HG03460 (cell line): ENCODE data around the gene NACC1.

Experiments used
- ATAC-seq: cut with Tn5 transposase; IDR thresholded peaks from one replicate; pipeline ENCODE4 v1.9.1; 2021; ENCODE audit not compliant: unreplicated experiment

The NACC1 gene

DNA sequence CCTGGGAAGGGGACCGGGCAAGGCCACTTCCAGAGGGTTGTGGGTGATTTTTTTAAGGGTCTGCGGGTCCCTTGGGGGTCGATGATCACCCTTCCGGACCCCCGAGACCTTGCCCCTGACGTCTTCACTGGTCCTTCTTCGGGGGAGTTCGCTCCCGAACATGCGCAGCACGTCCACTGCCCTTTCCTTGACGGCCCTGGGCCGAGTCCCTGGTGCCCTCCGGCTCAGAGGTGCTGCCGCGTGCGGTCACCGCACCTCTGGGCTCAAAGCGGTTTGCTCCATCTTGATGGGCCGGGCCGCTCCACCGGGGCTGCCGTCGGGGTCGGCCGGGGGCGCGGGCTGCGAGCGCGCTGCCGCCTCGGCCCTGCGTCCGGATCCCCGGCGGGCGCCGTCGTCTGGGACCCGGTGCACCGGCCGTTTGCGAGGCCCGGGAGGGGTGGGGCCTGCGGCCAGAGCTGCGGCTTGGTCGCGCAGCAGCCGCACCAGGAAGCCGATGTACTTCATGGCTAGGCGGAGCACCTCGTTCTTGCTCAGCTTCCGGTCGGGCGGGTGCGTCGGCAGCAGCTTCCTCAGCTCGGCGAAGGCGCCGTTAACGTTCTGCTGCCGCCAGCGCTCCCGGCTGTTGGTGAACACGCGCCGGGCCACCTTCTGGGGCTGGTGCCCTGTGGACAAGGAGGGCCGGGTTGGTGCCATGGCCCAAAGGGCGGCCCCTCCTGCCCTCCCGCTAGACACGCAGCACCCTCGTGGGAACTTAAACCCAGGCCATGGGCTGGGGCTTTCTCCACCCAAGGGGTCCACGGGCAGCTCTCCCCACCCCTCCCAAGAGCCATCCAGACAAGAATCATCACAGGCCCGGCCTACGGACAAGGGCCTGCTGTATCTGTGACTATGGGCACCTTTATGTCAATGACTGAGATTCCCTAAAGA lies 18.7 kb upstream of the NACC1 start:
- ATAC-seq = no peak

DNA sequence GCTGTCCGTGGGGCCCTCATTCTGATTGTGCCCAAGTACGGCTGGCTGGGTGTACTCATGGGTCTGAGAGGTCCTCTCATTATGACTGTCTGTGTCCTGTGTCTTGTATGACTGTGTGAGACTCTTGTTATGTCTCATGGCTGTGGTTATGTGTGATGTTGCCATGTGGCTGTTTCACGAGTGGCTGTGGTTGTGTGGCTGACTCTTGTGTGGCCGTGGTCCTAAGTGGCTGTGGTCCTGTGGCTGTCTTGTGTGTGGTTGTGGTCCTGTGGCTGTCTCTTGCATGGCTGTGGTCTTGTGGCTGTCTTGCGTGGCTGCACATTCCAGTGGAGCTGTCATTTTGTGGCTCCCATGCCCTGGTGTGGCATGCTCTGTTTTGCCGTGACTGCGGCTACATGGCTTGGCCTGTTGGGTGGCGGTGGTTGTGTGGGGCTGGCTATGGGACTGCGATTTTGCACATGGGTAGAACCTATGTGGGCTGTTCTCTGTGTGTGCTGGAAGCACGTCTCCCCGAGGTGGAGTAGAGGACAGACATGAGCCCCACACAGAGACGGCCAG lies 18.0 kb upstream of the NACC1 start:
- ATAC-seq = no peak

DNA sequence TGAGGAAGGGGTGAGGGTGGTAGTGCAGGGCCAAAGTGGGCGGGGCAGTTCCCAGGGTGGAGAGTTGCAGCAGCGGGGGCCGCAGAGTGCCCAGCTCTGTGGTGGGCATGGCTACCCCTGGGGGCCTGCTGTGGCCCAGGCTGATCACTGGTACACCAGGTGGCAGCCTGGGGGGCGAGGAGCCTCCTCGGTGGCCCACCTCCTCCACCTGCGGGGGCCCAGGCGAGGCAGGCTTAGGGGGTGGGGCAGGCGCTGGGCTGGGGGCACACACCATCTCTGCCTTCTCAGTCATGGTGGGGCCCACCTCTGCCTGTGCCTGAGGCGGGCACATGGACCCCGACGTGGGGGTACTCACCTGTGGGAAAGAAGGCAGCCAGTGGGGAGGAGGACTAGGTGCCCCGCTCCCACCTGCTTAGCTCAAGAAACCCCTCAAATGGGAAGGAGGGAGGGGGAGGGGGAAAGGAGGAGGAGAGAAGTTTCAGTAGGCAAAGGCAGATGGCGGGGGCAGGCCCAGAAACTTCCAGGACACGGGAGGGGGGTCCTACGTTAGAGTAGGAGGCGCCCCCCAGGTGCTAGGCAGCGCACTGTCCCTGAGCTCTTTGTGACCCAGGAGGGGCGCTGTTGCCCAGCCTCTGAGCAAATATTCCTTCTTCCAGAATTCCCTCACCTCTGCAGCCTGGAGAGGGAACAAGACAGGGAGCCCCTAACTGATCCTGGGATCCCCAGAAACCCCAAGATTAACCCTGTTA lies 17.0 kb upstream of the NACC1 start:
- ATAC-seq = no peak

DNA sequence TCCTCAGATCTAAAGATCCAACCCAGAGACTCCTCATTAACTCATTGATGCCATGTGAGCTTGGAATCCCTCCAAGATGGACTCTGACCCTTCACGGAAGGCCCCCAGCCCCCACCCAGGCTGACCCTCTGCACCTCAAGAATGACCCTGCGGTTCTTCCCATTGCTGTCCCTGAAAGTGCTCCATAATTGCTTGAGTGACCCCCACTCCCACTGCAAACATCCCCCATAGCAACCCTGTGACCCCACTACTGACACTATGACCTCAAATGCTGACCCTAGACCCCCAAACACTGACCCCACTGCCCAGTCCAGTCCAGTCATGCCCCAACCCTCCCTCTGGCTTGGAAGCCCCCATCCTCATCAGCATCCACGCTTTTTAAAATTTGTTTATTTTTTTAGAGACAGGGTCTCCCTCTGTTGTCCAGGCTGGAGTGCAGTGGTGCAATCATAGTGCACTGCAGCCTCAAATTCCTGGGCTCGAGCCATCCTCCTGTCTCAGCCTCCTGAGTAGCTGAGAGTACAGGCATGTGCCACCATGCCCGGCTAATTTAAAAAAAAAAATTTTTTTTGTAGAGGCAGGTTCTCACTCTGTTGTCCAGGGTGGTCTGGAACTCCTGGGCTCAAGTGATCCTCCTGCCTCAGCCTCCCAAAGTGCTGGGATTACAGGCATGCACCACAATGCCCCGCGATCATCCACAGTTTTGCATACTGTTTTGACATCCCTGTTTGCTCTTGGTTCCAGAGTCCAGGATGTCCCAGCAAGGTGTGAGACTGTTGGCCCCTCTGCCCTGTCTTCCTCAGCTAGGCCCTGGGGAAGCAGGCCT lies 16.3 kb upstream of the NACC1 start:
- no peak for ATAC-seq

DNA sequence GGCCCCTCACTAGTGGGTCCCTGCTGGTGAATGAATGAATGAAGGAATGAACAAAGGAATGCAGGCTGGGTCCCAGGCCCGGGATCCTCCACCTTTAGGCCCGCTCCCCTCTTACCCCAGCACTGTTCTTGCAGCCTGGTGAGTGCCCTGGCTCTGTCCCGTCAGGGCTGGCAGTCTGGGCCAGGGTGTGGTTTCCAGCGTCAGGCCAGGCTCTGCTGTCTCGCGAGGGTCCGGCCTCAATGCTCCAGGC lies 15.7 kb upstream of the NACC1 start:
- no peak for ATAC-seq

DNA sequence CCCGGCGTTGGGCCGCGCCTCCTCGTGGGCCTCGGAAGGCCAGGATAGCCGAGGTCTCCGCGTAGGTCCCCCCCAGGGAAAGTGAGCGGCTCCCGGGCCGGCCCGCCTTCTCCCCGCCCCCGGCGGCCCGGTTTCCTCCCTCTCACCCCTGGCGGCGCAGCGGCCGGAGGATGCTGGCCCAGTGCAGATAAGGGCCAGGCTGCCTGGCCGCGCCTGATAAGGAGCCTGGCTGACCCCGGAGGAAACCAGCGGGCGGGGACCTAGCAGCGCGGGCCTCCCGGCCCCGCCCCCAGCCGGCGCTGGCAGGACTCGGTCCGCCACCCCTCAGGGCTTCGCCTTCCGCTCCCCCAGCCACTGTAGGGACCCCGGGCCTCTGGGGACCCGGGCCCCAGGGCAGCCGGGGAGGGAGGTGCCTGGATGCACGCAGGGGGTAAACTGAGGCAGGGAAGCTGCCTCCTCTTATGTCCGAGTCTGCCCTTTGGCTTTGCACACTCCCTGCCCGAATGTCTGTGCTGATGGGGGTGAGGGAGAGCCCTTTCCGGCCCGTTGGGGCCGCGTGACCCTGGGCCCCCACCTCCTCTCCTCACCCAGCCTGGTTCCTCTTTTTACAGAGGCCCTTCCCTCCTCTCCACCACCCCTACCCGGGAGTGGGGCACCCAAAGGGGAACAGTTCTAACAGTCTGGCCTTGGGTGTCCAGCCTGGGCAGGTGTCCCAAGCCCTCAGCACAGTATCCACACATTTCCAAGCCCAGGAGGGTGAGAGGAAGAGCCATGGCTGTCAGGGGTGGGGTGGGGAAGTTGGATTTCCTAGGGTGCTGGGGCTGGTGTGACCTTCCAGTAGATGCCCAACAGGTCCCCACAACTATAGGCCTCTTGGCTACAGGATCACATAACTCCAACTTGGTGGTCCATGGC lies 15.1 kb upstream of the NACC1 start, which contains the start of gene LYL1:
Gene LYL1, minus strand, starts transcription at position 193 of the 915 bp plus-strand sequence. CDS start 1,687 bp downstream, outside the sequence.
- no peak for ATAC-seq

DNA sequence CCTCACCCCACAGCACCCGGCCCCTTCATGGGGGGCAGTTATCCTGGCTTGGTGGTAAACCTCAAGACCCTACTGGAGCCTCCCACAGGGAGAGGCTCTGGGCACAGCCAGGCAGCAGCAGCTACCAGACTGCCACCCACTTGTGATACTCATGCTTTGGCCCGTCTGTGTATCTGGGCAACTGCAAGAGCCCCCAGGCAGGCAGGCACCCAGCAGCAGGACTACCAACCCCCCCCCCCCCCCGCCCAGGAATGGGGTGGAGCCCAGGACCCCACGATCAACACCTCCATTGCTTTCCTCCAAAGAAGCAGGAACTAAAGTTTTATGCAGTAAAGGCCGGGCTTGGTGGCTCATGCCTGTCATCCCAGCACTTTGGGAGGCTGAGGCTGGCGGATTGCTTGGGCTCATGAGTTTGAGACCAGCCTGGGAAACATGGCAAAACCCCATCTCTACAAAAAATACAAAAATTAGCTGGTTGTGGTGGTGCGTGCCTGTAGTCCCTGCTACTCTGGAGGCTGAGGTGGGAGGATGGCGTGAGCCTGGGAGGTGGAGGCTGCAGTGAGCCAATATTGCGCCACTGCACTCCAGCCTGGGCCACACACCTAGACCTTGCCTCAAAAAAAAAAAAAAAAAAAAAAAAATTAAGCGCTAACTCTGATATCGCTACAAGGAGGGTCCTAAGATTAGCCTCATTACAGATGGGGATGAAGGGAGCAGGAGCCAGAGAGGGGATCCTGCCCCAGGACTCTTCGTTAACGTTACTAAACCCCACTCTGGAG lies 14.3 kb upstream of the NACC1 start:
- ATAC-seq = no peak

DNA sequence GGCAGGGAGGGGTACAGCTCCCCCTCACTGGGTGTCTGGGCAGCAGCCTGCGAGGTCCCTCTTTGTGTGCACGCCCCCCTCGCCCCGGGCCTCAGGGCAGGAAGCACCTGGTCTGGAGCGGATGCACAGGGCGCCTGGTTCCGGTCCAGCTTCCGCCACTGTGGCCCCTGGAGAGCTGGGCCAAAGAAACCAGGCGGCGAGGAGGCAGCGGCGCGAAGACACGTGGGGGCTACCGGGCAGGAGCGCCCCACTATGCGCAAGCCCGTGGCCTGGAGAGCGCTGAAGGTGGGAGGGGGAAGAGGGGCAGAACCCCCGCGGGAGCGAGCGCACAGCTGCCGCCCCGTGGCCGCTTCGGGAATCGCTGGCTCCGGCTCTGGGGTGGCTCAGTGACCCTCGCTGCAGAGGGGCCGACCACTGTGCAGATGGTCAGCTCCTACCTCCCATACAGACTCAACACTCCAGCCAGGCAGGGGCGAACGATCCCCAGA lies 13.7 kb upstream of the NACC1 start:
- ATAC-seq = no peak

DNA sequence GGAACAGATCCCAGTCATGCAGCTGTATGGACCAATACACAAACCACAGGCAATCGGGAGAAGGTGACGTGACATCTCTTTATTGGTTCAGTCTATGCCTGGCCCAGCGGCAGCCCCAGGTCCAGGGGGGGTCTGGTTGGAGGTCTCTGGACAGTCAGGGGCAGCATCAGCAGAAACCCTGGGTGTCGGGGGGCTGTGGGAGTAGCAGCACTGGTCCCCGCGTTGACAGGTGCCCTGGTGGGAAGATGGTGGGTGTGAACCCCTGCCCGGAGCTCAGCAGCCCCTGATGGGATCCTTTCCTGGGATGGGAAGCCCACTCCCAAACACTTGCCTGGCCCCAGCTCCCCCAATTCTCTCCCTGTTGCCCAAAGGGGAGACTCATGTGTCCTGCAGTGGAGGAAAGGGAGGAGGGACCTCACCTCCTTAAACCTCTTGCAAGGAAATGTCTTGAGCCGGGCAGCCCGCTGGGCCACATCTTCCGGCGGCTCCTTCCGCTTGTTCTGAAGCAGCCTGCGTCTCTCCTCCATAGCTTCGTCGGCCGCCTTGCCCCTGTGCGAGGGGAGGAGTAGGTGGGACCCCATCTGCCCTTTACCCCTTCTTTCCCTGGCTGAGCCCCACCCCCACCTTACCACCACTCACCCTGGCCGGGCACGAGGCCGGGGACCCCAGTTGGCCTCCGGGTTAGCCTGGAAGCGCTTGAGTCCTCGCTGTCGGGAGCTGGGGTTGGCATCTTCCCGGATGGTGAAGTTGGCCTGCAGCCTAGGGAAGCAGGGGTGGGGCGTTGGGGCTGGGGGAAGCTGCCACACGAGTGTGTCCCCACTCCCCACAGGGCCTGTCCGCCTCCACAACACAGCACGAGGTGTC lies 13.0 kb upstream of the NACC1 start:
- no peak for ATAC-seq

DNA sequence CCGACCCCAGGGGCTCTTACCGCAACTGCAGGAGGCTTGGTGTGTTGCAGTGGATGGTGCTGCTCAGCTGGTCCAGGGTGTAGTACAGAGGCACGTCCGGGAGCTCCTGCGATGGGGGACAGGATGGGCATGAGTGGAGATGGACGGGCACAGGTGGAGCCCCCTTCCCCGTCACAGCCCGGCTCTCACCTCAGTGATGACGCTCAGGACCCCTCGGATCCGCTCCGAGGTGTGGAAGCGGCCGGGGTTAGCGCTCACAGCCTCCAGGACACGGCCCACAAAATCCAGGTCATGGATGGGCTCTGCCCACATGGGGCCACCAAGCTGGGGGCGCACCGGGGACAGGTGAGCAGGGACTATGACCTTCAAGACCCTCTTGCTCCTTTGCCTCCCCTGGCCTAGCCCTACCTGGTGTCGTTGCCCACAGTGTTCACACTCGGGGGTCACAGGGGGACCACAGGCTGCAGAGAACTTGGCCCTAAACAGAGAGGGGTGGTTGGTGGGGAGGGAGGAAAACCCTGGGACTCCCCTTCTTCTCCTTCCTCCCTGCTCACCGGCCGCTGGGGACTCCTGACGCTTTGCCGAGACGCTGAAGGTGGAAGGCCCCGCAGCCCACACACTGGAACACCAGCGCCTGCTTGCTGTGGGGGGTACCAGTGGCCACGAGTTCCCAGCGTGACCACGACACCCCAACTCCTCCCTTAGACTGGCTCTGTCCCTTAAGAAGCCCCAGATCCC lies 8.5 kb upstream of the NACC1 start:
- no peak for ATAC-seq

DNA sequence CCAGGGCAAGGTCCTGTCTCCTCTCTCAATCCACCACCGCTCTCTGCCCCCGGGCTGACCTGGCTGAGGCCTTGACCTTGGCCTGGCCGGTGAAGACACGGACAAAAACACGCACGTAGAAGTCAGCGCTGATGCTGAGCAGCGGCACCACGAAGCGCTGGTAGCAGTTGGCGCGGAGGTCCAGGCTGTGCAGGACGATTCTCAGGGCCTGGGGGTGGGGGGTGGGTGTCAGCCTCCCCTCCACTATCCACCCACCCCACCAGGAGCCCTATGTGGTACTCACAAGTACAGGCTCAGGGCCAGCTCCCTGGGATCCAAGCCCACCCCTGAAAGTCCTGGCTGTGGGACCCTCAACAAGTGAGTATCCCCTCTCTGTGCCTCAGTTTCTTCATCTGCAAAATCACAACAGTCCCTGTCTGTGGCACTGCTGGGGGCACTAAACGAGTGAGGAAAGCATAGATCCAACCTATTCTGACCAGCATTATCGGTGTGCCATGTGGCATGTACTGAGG lies 7.9 kb upstream of the NACC1 start:
- ATAC-seq = no peak

DNA sequence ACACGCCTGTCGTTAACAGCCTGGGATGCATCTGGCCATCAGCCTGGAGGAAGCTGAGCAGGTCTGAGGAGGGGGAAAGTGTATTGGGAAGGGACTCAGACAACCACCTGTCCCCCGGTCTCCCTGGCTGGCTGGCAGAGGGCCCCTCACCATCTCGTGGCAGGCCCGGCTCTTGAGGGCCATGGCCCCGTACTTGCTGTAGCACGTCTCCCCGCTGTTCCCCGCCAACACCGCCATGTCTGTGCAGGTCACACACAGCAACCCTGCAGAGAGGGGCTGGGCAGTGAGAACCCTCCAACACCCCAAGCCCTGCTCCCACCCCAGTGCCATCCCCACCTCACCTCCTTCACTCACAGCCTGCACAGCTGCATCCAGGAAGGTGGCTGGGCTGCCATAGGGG lies 5.5 kb upstream of the NACC1 start:
- no peak for ATAC-seq

DNA sequence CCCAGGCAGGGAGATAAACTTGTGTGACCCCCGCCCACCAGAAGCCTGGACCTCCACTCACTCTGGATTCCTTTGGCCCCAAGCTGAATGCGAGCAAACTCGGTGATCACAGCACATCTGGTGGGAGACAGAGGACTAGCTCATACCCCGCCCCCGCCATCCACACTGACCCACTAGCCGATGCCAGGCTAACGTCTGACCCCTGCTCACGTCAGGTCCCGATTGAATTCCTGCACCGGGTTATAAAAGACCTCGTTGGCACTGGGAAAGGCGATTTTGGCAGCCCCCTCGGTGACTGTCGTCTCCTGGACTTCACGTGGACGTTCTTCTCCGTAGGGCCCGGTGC lies 2.2 kb upstream of the NACC1 start:
- ATAC-seq = no peak

DNA sequence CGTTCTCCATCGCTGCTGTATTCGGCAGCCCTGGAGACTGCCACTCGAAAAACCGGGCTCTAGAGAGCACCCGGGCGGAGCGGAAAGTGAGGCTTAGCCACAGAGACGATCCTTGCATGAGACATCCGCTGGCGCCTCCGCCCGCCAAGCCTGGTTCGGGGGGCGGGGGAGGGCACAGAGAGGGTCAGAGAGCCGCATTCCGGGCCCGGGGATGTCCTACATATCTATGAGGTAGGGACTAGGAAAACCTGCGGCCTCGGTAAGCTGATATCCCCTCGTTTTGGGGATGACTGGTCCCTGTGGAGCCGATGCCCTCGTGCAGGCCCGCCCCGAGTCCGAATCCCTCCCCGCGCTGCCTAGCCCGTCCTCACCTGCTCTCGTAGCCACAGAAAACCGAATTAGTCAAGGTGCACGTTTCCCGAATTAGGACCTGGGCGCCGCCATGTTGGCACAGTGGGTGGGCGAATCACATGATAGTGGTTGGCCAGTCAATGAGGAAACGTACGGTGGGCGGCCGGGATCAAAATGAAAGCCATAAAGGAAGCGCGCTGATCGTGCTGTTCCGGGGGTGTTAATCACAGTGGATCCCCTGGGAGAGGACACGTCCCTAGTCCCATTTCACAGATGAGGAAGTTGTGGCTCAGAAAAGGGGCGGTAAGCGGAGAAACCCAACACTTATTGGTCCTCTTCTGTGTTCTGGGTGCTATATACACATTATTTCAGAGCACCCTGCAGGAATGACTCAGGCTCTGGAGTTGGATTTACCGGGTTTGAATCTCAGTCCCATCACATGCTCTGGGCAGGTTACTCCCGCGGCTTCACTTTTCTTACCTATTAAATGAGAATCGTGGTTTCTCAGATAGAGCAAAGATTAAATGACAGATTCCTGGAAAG lies 1.5 kb upstream of the NACC1 start, which contains the start of gene TRMT1:
Gene TRMT1, minus strand, starts transcription at position 459 of the 894 bp plus-strand sequence. Its CDS starts 341 bp downstream, at position 118.
- ATAC-seq = peak; percentile 52

DNA sequence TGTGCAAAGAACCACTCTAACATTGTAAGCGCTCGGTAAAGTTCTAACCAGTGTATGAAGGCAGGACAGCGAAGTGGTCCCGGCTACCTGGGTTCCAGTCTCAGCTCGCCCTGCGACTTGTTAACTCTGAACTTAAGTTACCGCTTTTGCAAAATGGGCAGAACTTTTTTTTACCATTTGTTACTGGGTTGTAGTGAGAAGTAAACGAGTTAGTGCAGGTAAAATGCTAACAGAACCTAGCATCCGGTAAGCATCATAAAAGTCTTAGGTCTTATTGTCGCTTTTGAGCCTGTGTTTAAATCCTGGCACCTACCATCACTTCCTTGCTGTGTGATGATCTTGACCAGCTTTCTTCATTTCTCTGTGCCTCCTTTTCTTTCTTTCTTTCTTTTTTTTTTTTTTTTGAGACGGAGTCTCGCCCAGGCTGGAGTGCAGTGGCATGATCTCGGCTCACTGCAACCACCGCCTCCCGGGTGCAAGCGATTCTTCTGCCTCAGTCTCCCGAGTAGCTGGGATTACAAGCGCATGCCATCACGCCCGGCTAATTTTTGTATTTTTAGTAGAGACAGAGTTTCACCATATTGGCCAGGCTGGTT lies 790 bp upstream of the NACC1 start:
- no peak for ATAC-seq
